Putamen (tissue), 1 donor: ENCODE results near the gene HMBS.
"Not testable (repeated sequence)": the region's sequence is repeated elsewhere in the genome, so short reads cannot be mapped to it uniquely, and the experiment has no call there.

Experiments
- DNase-seq: peaks from one replicate; pipeline ENCODE4 v3.0.0-alpha.2; 2016; ENCODE audit warnings: low spot score

The HMBS gene

DNA sequence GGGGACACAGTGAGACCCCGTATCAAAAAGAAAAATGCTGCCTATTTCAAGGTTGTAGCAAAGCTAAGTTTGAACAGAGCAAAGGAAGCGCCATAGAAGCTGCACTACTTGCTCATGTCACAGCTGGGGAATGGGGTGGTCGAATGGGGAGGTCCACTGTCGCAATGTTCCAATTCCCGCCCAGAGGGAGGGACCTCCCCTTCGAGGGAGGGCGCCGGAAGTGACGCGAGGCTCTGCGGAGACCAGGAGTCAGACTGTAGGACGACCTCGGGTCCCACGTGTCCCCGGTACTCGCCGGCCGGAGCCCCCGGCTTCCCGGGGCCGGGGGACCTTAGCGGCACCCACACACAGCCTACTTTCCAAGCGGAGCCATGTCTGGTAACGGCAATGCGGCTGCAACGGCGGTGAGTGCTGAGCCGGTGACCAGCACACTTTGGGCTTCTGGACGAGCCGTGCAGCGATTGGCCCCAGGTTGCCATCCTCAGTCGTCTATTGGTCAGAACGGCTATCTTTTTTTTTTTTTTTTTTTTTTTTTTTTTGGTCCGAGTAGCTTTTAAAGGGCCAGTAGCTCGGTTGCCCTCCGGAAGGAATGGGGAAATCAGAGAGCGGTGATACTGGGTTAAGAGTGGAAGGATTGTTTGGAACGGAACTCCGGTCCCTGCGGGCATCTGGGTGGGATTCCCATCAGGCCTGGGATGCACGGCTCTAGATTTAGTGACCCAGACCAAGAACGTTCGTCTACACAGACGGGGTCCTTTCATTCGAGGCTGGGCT is at the start of gene HMBS:
HMBS (plus strand) TSS at position 219 of the 774 bp plus-strand sequence; CDS start at position 372, 153 bp downstream.
- DNase-seq, result peak; percentile 97

DNA sequence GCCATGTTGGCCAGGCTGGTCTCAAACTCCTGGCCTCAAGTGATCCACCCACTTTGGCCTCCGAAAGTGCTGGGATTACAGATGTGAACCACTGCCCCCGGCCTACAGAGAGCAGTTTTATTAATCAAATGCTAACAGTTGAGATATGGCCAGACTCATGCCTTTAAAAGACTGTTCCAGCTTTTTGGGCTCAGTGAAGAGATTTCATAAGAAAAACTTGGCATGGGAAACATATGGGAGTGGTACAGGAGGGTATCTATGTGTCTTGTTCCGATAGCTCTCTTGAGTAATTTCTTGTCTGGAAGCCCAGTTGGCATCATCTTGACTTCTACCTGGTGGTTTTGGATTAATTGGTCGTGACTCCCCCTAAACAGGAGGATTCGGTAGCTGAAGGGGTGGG is 45.8 kb upstream of the HMBS start:
- DNase-seq, result no peak

DNA sequence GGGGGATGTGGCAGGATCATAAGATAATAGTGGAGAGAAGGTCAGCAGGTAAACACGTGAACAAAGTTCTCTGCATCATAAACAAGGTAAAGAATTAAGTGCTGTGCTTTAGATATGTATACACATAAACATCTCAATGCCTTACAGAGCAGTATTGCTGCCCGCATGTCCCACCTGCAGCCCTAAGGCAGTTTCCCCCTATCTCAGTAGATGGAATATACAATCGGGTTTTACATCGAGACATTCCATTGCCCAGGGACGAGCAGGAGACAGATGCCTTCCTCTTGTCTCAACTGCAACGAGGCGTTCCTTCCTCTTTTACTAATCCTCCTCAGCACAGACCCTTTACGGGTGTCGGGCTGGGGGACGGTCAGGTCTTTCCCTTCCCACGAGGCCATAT is 45.2 kb upstream of the HMBS start:
- not testable (repeated sequence) for DNase-seq

DNA sequence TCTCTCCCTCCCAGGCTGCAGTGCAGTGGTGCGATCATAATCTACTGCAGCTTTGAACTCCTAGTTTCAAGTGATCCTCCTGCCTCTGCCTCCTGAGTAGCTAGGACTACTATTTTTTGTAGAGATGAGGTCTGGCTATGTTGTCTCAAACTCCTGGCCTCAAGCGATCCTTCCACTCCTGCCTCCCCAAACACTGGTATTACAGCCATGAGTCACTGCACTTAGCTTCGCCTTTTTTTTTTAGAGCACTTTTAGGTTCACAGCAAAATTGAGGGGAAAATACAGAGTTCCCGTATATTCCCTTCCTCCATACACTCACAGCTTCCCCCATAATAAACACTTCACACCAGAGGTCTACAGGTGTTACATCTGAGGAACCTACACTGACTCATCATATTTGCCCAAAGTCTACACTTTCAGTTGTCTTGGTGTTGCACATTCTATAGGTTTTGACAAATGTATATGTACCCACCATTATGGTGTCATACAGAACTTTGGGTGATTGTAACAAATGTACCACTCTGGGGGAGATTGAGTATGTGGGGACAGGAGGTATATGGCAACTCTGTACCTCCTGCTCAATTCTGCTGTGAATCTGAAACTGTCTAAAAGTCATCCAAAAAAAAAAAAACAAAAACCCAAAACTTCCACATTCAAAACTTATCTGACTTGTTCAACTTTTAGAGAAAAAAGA is 42.7 kb upstream of the HMBS start:
- no peak for DNase-seq

DNA sequence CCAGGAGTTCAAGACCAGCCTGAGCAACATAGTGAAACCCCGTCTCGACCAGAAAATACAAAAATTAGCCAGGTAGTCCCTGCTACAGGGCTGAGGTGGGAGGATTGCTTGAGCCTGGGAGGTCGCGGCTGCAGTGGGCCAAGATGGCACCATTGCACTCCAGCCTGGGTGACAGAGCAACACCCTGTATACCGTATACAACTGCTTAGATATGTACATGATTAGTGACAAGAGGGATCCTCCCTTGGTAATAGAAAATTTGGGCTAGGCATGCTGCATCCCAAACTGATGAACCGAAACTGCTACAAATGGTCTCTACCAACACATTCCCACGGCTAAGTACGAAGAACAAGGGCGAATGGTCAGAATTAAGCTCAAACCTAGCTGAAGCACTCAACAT is 41.8 kb upstream of the HMBS start:
- no peak for DNase-seq

DNA sequence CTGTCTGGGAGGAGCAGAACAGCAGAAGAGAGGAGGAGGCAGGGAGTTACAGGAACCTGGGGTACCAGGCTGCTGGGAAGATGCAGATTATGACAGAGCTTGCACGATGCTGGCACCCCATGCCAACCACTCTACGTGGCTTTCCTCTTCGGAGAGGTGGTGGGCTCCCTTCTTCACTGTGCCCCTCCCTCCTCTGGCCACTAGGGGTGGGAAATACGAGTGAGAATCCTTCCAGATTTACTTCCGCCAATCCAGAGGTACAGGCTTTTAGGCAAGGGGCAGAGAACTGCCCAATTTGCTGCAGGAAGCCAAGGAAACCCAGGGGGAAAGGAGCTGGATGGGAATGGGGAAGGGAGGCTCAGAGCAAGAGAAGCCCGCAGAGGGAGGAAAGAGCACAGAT is 40.0 kb upstream of the HMBS start:
- DNase-seq, result no peak

DNA sequence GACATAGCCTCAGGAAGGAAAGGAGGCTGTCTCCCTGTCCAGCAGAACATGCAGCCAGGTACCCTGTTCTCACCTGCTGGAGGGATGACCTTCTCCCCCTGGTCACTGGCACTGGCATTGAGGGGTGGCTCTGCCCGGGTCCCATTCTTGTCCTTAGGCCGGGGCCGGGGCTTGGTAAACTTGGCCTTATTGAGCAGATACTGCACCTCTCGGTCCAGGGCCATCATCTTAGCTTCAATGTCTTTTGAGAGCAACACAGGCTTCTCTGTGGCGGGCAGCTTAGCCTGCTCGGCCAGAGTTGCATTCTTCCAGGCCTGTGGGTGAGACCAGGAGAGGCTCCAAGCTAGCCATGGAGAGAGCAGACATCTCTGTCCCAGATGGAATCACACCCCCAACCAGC is 38.2 kb upstream of the HMBS start:
- no peak for DNase-seq

DNA sequence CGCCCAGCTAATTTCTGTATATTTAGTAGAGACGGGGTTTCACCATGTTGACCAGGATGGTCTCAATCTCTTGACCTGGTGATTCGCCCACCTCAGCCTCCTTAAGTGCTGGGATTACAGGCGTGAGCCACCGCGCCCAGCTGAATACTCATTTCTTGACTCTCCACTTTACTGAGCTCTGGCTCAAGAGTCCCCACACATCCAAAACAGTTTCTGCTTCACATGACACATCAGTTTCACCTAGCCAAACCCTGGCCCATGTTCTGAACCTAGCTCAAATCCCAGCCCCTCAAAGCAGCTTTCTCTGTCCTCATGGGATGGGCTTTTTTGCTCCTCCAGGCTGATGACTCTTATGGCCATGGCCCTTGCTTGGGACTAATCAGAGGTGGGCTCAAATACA is 37.5 kb upstream of the HMBS start:
- DNase-seq, result no peak

DNA sequence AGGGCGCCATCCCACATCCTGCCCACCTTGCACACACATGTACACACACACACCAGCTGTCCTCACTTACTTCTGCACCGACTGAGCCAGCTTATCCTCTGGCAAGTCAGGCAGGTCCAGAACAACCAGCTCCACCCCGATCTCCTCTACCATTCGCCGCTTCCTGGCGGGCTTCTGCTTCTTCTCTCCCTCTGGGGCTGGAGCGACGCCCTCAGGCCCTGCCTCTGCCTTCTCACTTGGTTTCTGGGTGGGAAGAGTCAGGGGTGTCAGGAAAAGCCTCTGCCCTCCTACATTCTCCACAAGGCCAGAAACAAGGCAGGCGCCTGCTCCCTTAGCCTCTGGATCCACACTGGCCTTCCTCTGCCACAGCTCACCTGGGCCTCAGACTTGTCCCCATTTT is 36.0 kb upstream of the HMBS start:
- DNase-seq, result no peak

DNA sequence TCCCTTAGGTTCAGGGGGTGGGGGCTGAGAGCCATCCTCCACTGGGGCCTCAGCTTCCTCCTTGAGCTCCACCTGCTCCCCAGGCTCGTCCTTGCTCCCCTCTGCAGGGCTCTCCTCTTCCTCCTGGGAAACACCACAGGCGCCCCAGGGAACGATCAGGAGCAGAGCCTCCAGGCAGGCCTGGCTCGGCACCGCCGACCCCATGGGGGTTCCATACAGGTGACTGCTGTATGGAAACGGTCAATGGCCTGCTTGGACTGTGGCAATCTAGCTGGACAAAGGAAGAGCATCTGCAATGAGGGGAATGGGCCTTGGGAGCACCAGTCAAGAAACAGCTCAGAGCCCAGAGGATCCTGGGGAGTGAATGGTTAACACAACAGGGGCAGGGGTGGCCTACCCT is 35.6 kb upstream of the HMBS start:
- DNase-seq, result no peak

DNA sequence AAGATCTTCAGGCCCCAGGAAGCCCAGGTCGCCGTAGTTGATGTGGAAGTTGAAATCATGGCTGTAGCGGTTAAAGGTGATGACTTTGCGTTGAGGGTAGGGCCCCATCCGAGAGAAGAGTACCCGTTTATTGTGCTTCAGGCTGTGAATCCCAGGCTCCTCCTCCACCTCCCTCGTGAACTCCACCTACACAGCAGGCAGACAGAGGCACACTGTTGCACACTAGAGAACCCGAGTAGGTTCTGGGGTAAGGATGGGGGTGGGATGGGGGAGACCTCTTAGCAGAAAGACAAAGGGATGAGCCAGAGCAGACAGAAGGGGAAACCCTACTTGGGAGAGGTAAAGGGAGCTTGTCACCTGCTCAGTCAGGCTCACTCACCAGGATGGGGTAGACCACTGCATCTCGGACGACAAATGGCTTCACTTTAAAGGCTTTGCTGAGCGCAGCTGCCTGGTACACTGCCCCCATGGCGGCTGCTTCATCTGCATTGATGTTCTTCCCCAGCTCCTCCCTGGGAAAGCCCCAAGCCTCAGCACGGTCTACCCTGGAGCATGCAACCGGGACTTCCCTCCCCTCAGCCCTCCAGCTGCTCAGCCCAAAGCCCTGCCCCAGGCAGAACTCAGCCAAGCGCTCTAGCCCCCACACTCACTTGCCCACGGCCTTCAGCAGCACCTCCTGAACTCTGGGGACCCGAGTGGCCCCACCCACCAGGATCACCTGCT is 33.1 kb upstream of the HMBS start:
- DNase-seq, result no peak

DNA sequence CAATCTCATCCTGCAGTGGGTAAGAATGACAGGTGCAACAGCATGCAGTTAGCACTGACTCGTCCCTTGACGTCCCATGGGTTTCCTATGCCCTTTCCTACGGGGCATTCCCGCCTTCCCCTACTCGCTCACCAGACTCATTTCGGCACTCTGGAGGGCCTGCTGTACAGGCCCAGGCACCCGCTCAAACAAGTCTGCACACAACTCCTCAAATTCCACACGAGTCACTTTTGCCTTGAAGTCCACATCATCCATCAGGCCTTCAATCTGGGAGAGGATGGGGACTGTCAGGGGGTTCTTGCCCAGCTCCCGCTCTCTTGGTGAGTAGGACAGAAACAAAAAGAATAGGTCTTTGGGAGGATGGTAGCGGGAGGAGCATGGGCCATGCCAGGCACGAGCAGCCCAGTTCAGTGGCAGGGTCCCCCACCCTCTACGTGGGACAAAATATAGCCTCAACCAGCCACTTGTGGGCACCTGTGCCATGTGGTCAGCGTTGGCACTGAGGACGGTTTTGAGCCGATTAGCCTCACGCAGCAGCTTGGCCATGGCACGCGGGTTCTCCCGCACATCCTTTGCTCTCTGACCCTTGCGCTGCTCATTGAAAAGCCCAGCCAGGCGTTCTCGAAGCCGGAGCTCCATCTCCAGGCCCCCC is 32.4 kb upstream of the HMBS start:
- no peak for DNase-seq

DNA sequence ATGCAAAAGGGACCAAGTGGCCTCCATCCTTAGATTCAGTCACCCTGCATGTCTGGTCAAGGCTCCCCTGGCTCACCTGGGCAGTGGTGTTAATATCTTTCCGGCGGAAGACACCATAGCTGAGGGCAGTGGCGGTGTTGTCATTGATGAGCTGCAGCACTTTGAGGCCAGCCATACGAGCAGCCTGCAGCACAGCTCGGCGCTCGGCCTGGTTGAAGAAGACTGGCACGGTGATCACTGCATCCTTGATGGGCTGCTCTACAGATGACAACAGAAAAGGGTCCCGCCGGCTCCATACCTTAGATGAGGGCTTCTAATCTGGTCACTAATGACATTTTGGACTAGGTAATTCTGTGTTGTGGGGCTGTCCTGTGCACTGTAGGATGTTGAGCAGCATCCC is 30.3 kb upstream of the HMBS start:
- DNase-seq, result no peak

DNA sequence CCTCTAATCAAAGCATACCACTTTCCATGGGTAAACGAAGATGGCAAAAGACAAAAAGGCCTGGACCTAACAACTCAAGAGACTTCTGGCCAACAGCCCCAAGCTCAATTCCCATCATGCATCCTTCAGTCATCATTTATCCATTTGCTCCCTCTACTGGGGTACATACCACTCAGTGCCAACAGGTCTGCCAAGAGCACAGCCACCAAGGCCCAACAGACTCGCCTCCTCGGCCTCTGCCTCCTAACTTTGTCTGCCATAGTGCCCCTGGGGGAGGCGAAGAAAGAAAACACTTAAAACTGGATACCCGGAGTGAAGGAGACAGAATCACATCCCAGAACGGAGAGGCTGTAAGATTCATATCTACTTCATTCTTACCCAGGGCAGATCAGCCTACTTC is 28.8 kb upstream of the HMBS start:
- no peak for DNase-seq

DNA sequence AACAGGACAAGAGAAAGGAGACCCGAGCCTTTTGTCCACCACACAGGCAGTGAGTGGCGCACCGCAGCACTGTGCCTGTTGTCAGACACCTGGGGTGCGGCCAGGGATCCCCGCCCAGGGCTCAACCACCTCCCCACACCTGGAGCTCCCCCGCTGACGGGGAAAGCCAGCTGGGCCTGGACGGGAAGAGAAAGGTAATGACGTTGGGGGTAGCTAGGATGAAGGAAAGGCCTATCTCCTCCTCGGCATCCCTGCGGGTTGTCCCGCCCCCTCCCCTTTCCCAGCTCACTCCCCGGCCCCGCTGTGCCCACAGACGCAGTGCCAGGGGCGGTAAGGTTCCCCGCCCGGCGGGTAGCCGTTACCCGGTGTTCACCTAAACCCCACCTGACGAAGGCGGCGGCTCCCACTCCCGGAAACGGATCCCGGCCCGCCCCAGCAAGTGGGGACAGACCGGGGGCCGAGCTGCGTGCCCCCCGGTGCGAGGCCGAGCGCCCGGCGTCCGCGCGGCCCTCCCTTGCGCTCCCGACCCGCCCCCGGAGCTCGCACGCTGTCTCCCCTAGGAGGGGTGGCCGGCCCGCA is 28.2 kb upstream of the HMBS start:
- no peak for DNase-seq

DNA sequence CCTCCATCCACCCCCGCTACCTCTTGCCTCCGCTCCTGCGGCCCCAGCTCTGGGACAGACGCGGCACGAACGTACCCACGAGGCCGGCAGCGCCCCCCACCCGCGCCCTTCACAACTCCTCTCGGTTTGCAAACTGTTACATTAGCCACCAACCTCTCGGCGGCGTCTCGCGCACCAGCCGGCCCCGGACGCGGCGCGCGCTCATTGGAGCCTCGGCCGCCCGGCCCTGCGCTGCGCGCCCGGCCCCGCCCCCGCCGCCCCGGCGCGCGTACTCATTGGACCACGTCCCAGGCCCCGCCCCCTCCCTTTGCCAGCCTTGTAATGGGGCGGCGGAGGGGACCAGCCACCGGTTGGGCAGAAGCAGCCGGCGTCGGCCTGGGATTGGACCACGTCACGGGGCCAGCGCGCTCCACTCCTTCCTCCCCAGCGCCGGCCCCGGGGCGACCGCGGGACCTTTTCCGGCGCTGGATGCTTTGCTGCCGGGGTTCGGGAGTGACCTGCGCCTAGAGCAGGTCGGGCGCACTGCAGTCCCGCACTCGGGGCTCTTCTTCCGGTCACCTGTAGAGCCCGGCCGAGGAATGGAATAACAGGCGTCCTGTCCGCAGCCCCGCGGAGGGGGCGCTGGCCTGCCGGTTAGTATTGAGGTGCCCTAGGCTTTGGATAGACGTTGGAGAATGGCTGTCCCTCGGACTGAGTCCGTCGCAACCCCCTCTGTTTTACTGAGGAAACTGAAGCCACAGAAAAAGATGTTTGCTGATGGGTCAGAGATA is 27.5 kb upstream of the HMBS start, which contains the start of gene HYOU1:
HYOU1 (minus strand) TSS at position 206 of the 770 bp plus-strand sequence. CDS start 1,045 bp downstream, outside the sequence.
- DNase-seq, result peak; percentile 95

DNA sequence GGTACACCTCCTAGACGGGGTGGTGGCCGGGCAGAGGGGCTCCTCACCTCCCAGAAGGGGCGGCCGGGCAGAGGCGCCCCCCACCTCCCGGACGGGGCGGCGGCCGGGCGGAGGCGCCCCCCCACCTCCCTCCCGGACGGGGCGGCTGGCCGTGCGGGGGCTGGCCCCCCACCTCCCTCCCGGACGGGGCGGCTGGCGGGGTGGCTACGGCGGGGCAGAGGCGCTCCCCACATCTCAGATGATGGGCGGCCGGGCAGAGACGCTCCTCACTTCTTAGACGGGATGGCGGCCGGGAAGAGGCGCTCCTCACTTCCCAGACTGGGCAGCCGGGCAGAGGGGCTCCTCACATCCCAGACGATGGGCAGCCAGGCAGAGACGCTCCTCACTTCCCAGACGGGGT is 25.6 kb upstream of the HMBS start:
- not testable (repeated sequence) for DNase-seq

DNA sequence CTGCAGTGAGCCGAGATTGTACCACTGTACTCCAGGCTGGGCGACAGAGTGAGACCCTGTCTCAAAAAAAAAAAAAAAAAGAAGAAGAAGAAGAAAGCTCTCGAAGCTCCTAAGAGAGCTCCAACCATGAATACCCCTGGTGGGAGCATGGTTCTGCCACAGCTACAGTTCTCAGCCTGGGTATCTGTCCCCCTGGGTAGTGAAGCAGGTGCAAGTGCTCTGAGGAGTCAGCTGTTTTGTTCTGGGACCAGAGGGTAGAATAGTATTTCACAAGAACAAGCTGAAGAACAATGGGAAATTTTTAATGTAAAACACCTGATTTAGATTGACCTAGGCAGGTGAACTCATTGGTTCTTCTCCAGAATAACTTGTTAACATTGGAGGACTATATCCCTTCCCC is 23.4 kb upstream of the HMBS start:
- no peak for DNase-seq

DNA sequence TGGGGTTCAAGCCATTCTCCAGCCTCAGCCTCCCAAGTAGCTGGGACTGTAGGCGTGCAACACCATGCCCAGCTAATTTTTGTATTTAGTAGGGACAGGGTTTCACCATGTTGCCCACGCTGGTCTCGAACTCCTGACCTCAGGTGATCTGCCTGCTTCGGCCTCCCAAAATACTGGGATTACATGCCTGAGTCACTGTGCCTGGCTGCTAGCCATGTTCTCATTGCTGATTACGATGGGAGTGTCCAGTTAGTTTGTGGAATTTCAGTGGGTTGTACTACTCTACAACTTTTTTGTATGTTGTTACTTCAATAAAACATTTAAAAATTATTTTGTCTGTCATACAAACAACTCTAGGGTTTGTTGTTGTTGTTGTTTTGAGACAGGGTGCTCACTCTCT is 21.9 kb upstream of the HMBS start:
- DNase-seq, result no peak

DNA sequence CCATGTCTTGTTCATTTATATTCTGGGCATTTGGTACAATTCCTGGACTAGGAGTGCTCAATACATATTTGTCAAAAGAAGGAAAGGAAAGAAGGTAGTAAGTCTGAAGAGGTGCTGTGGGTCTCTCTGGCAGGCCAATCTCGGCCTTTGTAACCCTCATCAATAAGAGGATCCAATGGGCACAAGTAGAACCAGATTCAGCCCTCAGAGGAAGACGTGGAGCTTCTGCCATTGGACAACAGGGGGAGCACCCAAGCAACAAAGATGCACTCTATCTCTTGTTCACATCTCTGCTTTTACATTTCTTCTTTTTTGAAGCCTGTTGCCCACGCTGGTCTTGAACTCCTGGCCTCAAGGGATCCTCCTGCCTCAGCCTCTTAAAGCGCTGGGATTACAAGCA is 19.3 kb upstream of the HMBS start:
- DNase-seq, result no peak
